ELR (cell line): Measurements from ENCODE around the gene KRT73.

Experiments
- DNase-seq: peaks from one replicate; pipeline ENCODE4 v3.0.0-alpha.2; 2015; ENCODE audit warnings: low read depth

KRT73 gene

DNA sequence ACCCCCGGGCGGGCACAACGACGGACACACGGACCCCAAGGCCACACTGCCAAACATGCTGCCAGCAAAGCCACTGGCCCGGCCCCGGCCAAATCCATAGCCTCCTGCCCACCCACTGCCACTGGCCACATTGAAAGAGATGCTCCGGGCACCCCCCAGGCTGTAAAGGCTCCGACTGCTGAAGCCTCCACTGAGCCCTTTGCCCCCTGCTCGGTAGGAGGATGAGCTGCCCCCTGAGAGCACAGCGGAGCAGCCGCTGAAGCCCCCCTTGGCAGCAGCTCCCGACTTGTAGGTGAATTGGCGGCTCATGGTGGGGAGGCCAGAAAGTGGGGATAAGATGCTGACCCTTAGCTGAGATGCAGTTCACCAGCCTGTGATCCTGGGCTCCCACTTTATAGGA lies at the start of gene KRT73:
KRT73 (minus strand) TSS at position 344 of the 400 bp plus-strand sequence; CDS start at position 309, 35 bp downstream.
- DNase-seq: no peak

DNA sequence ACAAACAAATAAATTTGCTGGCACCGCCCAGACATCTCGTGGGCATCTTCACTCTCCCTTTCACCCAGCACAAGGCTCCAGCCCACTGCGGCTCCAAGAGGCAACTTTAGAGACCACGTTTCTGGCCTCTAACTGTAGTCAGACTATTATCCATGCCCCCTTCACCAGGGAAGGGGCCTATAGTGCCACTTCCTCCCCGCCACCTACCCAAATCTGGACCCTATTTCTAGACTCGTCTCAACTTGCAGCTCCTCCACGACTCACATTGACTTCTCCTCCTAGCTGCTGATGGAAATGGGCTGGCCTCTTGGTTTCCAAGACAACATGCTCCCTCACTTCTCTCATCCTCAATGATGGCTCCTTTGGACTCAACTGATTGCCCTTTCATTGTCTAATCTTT lies 49.6 kb upstream of the KRT73 start:
- no peak for DNase-seq

DNA sequence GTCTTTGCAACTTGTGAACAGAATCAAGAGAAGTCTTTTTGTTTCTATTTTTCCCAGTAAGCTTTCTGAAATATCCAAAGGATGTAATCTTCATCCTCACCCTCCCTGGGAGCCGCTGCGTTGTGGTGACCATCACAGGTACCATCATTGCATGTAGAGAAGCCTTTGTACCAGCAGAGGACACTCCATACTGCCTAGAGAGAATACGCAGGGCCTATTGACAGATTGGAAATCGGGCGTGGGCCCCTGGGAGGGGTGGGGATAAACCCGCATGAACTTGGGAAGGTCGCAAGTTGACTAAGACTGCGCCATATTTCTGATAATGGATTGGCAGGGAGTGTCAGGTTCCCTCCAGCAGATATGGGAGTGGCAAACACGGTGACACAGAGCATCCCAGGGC lies 49.1 kb upstream of the KRT73 start:
- DNase-seq: peak; percentile 13

DNA sequence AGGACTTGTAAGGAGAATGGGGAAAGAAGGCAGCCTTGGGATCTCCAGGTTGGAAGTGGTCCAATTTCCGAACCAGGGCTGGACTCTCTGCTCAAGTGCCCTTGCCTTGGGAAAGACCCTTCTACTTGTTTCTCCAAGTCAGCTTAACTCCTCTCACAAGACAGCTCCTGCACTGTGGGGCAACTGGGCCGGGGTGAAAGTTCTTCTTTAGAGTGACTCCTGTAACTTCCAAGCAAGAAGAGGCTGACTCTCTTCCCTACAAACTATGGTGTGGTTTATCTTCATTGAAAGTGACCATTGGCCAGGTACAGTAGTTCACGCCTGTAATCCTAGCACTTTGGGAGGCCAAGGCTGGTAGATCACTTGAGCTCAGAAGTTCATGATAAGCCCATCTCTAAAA lies 48.1 kb upstream of the KRT73 start:
- DNase-seq: no peak

DNA sequence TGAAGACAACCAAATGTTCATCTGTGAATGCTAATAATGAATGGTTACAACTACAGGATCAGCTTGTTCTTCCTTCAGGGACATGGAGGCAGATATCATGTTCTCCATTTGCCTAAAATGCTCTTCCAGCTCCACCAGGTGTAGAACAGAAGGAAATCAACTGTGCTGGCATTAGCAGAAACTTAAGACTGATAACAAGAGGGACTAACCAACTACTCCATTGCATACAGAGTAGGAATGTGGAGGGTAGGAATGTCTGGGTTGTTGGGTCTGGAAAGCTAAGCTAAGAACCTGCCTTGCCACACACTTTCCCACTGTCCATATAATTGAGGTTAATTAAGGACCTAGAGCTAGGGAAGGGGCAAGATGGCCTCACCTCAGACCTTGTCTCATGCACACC lies 45.1 kb upstream of the KRT73 start:
- no peak for DNase-seq

DNA sequence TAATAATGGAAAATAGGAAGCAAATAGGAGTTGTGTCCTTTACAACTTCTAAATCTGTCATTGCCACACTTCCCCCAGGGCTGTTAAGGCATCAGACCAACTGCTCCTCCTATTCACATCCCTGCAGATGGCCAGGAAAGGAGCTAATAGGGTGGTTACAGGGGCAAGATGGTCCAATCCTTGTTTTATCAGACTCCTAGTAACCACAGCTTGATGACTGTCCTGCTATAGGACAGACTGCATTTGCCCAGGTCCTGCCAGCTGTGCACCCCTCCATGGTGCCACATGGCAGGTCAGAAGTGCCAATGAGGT lies 44.5 kb upstream of the KRT73 start:
- DNase-seq: no peak

DNA sequence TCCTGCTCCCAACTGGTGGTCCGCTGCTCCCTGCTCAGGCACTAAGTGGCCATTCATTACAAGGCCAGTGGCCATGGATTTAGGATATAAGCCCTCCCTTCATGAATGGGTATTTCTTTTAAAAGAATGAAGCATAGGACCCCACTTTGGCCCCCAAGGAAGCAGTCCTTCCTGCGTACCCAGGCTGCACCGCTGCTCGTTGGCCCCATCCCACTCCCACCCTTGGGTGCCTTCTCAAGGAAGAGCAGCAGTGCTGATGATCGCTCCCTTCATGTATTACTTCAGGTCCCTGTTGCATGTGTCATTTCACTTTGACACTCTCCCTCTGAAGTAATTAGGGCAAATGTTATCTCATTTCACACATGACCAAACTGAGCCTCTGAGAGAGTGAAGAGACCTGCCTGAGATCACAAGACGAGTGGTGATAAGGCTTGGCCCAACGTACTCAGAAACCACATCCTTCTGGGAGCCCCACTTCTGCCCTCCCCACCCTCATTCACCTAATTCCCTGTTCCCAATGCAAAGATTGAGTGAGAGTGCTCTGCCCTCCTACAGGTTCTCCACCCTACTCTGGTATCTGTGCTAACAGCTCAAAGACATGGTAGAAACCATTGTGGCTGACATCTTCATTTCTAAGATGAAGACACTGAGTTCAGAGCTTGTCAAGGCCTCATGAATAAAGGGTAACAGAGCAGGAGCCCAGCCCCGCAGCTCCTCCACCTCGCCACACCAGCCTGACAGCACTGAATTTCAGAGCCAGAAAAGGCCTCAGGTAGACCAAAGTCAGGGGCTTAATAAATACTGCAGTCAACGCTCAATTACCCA lies 43.9 kb upstream of the KRT73 start:
- no peak for DNase-seq

DNA sequence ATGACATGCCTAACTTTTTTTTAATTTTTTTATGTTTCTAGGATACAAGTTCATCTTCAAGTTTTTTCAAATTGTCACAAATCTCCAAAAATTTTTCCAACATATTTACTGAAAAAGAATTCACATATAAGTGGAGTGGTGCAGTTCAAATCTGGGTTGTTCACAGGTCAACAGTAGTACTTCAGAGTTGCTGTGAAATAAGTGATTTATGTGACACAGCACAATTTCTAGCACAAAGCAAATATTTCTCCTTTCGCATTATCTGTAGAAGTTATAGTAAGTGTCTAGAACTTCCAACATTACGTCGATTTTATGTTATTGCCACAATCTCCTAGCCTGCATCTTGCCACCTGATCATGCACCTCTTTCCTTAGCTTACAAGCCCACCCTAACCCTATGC lies 43.3 kb upstream of the KRT73 start:
- DNase-seq: no peak

DNA sequence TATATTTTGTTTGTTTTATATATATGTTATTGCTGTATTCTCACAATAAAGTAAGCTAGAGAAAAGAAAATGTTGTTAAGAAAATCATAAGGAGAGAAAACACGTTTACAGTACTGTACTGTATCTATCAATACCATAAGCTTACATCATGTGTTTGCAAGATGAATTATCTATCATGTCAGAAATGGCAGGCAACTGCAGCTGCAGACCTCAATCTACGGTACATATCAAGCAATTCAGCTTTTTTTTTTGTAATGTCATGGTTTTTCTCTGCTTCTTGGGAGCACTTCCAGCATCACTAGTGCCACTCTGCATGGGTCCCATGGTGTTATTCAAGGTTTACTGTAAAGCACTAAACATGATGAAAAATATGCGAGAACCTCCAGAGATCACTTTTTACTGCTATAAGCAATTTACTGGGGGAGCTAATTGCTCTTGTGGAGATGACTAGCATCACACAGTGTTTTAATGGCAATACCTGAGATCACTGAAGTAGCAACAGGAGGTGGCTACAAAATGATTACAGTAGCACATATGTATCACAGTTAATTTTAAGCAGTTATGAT lies 42.7 kb upstream of the KRT73 start:
- DNase-seq: no peak

DNA sequence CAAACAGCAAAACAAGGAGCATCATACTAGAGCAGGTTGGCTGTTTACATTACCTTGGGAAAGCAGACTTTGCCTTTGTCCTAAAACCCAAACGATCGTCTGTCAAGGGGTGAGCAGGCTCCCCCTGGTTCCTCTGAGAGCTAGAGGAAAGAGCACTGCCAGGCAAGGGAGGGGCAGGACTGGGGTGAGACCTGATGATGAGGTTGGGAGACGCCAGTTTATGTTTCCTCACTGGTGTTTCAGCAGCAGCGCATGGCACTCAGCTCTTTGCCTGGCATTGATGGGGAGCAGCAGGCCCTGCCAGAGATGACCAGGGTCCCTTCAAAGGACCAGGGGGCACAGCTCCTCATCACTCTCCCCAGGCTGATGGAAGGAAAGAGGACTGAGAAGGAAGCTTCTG lies 41.6 kb upstream of the KRT73 start:
- DNase-seq: no peak

DNA sequence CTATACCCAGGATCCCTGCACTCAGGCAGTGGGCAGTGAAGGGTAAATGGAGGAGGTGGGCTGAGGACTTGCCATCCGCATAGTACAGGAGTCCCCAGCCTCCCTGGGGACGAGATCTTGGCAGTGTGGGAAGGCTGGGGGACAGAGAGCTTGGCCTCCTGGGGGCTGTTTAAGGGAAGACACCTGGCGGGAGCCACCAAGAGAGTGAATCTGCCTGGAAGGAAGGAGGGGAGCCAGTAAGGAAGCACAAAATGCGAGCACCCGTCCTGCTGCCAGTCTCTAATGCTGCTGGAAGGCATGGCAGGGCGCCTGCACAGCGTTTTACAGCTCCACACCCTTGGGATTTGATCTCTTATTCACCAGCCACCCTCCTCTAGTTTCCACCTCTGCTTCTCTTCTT lies 41.0 kb upstream of the KRT73 start:
- DNase-seq: no peak

DNA sequence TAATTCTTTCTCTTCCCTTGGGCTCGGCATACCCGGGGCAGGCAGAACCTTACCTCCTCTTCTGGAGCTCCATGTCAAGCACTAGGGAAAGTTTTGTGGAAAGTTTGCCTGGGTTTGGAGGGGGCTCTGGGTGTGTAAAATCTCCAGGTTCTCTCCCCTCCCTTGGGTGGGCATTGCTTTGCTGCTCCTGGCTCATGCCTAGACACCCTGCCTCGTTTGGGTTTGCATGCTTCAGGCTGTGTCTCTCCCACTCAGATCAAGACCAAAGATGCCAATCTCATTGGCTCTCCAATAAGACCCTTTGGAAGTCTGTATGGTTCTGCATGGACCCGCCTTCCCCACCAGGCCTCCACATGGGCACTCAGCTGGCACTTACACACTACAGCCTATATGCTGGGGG lies 39.8 kb upstream of the KRT73 start:
- no peak for DNase-seq

DNA sequence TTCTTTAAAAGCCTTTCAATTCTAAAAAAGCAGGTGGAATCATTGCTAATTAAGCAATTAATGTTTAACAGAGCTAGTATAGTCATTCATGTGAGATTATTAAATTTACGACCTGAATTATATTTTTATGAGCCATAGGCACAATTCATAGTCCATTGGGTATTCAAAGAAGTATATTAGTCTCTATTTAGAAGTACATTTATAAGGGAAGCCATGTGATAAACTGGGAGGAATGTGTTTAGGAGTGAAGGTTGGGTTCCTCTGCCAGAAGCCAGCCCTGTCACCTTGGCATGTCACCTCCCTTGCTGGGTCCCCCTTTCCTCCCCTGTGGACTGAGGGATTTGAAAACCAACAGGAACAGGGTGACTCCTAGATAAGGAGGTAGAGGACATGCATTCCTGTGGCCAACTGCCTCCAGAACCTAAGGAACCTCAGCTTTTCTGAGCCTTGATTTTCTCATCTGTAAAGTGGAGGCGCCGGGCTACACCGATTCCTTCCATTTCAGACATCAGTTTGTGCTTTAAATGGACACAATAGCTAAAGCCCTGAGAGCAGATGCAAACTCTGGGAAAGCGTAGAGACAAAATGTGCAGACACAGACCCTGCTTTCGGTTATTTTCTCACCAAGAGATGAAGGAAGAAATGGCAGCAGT lies 39.0 kb upstream of the KRT73 start:
- DNase-seq: no peak

DNA sequence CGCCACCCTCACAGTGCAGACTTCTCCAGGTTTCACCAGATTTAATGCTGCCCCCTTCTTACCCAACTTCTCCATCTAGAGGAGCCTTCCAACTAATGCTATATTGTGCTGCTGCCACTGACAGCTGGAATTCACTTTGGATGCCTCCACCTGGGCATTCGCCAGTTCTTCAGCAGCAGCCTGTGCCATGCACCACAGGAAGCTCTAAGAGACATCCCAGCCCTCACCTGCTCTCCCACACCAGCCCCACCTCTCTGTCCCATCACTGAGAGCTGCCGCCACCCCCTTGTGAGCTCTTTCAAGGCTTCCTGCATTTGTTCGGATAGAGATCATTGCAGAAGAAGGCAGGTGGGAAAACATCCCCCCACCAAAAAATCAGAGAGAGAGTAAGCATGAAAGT lies 38.3 kb upstream of the KRT73 start:
- DNase-seq: no peak

DNA sequence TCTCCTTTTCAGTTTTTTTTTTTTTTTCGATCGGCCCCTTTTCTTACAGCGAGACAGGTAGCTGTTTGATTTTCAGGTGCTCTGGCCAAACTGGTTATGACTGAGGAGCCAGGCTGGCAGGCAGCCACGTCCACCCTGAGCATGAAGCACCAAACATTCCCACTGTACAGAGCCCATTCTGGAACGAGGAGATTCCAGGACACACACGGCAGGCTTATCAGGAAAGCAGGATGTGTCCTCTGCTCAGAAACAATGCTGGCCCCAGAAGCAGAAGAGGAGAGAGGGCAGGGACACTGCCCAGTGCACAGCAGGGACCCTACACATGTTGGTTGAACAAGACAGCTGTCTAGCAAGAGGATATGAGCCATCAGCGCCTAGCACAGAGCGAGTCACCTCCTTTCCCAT lies 37.4 kb upstream of the KRT73 start:
- DNase-seq: peak; percentile 22

DNA sequence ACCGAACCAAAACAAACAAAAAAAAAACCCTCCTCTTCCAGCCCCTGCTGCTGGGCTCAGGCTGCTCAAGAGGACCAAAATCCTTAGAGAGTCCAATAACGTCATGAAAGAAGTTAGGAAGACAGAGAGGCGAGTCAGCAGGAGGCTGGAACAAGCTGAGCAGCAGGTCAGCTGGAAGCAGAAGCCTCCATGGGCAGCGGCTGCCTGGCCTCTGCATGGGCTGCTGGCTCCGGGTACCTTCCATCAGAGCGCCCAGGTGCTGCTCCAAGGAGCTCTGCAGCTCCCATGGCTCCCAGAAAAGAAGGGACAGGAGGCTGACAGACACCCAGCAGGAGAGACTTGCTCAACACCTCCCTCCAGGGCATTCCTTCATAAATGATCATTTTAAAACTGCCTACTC lies 36.9 kb upstream of the KRT73 start:
- DNase-seq: no peak

DNA sequence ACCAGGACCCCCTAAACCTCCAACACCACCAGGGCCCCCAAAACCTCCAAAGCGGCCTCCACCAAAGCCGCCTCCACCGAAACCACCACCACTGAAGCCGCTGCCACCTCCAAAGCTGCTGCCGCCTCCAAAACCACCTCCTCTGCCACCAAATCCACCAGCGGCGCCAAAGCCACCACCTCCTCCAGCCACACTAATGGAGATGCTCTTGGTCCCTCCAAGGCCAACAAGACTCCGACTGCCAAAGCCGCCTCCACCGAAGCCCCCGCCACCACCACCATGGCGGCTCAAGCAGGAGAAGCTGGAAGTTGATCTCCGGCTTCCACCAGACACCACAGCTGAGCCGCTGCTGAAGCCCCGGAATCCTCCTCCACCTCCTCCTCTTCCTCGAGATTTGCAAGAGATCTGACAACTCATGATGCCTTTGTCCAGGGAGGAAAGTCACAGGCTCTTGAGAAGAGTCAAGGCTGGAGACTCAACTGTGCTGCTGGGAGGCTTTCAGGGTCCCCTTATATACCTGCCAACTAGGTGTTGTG lies 33.4 kb upstream of the KRT73 start, which contains the start of gene KRT2:
KRT2 (minus strand) TSS at position 486 of the 536 bp plus-strand sequence; CDS start at position 417, 69 bp downstream.
- no peak for DNase-seq

DNA sequence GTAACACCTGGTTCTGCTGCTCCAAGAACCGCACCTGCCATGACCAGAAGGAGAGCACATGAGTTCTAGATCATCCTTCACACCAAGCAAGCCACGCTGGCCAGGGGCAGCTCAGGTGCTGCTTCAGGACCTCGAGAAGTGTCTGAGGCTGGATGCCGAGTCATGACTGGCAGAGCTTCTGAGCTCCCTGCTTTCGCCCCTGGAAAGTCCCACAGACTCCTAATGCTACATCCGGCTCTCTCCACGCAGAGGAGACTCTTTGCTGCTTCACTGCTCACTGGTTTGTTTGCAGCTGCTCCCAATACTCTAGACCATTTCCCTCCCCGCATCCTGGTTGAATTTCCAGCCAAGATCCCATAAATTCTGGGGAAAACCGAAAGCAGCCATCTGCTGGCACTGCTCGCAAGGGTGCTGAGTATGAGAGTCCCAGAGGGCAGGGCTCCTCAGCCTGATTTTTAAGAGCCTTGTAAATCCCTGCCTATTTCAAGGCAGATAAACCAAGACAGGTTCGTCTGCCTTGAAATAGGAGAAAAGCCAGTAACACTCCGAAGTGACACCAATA lies 32.2 kb upstream of the KRT73 start:
- peak; percentile 4 for DNase-seq

DNA sequence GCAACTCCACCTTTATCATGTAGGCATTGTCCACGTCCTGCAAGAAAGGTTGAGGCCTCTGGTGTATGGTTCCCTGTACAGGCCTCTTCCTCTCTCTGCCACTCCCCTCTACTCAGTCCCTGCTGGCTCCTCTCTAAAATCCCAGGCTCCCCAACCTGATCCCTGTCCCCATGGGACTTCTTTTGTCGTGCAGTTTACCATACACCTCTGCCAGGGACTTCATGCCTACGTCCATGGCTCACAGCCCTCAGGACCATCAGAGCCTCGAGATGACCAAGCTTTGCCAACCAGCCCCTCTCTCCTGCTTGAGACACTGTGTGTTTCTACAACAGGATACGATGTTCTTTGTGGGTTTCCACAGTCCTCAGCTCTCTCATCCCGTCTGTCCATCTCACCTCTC lies 30.7 kb upstream of the KRT73 start:
- DNase-seq: no peak

DNA sequence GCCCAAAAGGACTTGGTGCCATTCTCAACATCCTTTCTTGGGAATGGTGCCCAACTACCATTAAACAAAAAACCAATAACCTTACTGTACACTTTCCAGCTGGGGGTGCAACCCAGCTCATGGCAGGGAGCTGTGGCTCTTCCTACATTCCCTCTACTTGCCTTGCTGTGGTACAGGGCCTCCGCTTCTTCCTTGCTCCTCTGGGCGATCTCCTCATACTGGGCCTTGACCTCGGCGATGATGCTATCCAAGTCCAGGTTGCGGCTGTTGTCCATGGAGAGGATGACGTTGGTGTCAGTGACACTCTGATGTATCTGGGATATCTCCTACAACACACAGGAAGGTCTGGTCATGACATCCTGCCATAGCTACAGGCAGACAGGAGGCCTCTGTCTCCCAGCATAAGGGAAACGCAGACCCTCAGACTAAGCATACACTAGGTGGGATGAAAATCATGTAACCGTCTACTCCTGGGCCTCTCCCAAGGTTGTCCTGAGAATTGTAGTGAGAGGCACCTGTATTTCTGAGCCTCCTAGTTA lies 29.7 kb upstream of the KRT73 start:
- DNase-seq: no peak

DNA sequence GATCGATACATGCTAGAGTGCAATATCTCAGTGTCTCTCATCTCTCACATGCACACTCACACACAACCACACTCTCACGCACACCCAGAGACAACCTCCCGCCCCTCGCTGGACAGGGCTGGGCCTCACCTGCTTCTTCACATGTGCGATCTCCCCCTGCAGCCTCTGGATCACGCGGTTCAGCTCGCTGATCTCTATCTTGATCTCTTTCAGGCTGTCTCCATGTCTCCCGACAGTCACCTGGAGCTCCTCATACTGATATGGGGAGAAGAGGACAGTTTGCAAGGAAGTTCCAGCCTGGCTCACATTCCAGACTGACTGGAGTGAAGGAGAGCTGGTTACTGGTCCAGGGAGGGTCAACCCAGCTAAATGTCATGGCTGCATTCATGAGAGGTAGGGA lies 29.2 kb upstream of the KRT73 start:
- DNase-seq: no peak

DNA sequence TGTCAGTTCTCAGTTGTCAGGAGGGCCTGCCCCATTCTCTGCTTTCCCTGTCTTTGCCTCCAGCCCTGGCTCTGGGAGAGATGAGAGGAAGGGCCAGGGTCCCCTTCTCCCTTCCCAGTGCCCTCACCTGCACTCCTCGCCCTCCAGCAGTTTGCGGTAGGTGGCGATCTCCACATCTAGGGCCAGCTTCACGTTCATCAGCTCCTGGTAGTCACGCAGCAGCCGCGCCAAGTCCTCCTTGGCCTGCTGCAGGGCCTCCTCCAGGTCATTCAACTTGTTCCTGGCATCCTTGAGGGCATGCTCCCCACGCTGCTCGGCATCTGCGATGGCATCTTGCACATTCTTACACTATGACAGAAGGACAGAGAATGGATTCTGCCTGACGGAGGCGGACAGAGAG lies 28.3 kb upstream of the KRT73 start:
- DNase-seq: no peak

DNA sequence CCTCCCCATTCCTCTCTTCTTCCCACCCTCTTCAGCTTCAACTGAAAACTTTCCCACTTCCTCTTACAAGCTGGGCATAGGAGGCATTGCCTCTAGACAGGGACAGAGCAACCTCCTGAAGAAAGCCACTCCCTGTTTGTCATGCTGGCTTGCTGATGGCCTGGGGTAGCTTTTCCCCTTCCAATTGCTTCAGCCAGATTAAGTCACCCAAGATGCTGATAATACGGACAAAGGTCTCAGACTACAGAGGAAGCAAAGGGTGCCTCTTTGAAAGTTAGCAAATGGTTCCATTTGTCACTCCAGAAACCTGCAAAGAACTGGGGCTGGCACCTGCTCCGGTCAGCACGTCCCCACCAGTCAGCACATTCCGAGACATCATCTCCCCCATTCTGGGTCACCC lies 27.6 kb upstream of the KRT73 start:
- no peak for DNase-seq
